OCI-LY1 (cell line): ENCODE data around the gene SHC4.

Experiments
- EZH2 ChIP-seq: fragments of 200-600 bp; sonication (generic), shearing (Covaris generic); IDR thresholded peaks from 2 replicates; pipeline ENCODE4 v1.8.0; 2017; ENCODE audit warnings: borderline replicate concordance, mixed run types, mild to moderate bottlenecking, antibody characterized with exemption, low read length, moderate library complexity, mixed read lengths
- TF ChIP-seq, protein P1 (sequence below): fragments of 200-600 bp; sonication (generic), shearing (Covaris generic); IDR thresholded peaks from 2 replicates; pipeline ENCODE4 v1.5.1; 2017; ENCODE audit warnings: mild to moderate bottlenecking, antibody characterized with exemption, low read length, moderate library complexity, mixed read lengths

DNA sequence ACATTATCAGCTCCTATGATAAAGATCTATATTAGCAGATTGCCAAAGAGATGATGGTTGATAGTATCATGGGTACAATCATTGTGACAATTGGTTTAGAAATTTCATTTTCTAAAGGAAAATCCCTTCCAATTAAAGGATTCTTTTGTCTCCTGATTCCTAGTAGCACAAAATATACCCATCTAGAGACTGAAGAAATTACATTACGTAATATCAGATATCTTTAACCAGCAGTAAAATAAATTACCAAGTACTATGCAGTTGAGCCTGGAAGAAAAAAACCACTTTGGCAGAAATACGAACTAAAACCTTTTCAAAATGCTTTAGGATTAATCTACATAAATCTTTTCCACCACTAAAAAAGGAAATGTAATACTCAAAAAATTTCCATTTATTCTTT lies 35.6 kb upstream of the SHC4 start:
- TF ChIP-seq, protein P1, sequence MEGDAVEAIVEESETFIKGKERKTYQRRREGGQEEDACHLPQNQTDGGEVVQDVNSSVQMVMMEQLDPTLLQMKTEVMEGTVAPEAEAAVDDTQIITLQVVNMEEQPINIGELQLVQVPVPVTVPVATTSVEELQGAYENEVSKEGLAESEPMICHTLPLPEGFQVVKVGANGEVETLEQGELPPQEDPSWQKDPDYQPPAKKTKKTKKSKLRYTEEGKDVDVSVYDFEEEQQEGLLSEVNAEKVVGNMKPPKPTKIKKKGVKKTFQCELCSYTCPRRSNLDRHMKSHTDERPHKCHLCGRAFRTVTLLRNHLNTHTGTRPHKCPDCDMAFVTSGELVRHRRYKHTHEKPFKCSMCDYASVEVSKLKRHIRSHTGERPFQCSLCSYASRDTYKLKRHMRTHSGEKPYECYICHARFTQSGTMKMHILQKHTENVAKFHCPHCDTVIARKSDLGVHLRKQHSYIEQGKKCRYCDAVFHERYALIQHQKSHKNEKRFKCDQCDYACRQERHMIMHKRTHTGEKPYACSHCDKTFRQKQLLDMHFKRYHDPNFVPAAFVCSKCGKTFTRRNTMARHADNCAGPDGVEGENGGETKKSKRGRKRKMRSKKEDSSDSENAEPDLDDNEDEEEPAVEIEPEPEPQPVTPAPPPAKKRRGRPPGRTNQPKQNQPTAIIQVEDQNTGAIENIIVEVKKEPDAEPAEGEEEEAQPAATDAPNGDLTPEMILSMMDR, result no peak
- no peak for TF ChIP-seq EZH2
